GM19035 (cell line): Measurements from ENCODE around the gene AREG.

Experiments used
- ATAC-seq: cut with Tn5 transposase; IDR thresholded peaks from one replicate; pipeline ENCODE4 v1.9.1; 2021; ENCODE audit not compliant: unreplicated experiment

Gene AREG

GRCh38 chr4:74431113-74431826, 13.7 kb upstream of the AREG start:
- ATAC-seq, result no peak

- no peak for ATAC-seq
Observed at GRCh38 chr4:74433043-74433442, 11.9 kb upstream of the AREG start.

- no peak for ATAC-seq
Observed at GRCh38 chr4:74433541-74434172, 11.3 kb upstream of the AREG start.

GRCh38 chr4:74435296-74435695, 9.6 kb upstream of the AREG start:
- no peak for ATAC-seq

- ATAC-seq, result no peak
Observed at GRCh38 chr4:74437866-74438265, 7.1 kb upstream of the AREG start.

GRCh38 chr4:74438661-74439060, 6.3 kb upstream of the AREG start:
- ATAC-seq, result no peak

GRCh38 chr4:74439952-74440351, 5.0 kb upstream of the AREG start:
- no peak for ATAC-seq

- ATAC-seq, result no peak
Observed at GRCh38 chr4:74440356-74440755, 4.6 kb upstream of the AREG start.

GRCh38 chr4:74441744-74442143, 3.2 kb upstream of the AREG start:
- ATAC-seq, result no peak

- ATAC-seq, result no peak
Observed at GRCh38 chr4:74446193-74446868, 1.4 kb downstream of the AREG start.

GRCh38 chr4:74446896-74447295, 2.0 kb downstream of the AREG start:
- no peak for ATAC-seq

GRCh38 chr4:74447636-74448233, 2.8 kb downstream of the AREG start:
- ATAC-seq, result no peak

GRCh38 chr4:74449571-74450297, 4.8 kb downstream of the AREG start:
- no peak for ATAC-seq

- no peak for ATAC-seq
Observed at GRCh38 chr4:74450298-74450683, 5.4 kb downstream of the AREG start.

- no peak for ATAC-seq
Observed at GRCh38 chr4:74451214-74451661, 6.3 kb downstream of the AREG start.

- ATAC-seq, result no peak
Observed at GRCh38 chr4:74453037-74453635, 8.2 kb downstream of the AREG start.

- no peak for ATAC-seq
Observed at GRCh38 chr4:74453829-74454742, 9.2 kb downstream of the AREG start.

- ATAC-seq, result no peak
Observed at GRCh38 chr4:74455361-74456055, 10.6 kb downstream of the AREG start.
